Hepatocyte (in vitro differentiated cells): ENCODE data around the gene GAS2L1. TPM values are rescaled to one million over a fixed set of nuclear protein-coding genes. Genes with fewer than 3 reads are reported as not detected.

Experiments
- DNase-seq: peaks from one replicate; pipeline ENCODE4 v3.0.0-alpha.2; 2016; ENCODE audit warnings: low spot score
- H2AFZ ChIP-seq: fragments of 200-600 bp; sonication (generic); 2 replicates; pipeline ENCODE4 v1.6.0; 2016; ENCODE audit warnings: antibody characterized with exemption, mild to moderate bottlenecking
- H3K27ac ChIP-seq: fragments of 200-600 bp; sonication (generic); 2 replicates; pipeline ENCODE4 v1.5.1; 2016; ENCODE audit warnings: mild to moderate bottlenecking
- H3K27me3 ChIP-seq: fragments of 200-600 bp; sonication (generic); 2 replicates; pipeline ENCODE4 v1.6.1; 2016
- H3K36me3 ChIP-seq: fragments of 200-600 bp; sonication (generic); replicated peaks from 2 replicates; pipeline ENCODE4 v1.5.1; 2016; ENCODE audit warnings: low read depth; ENCODE audit not compliant: insufficient read depth
- H3K4me1 ChIP-seq: fragments of 200-600 bp; sonication (generic); 2 replicates; pipeline ENCODE4 v1.5.1; 2016; ENCODE audit warnings: mild to moderate bottlenecking, moderate library complexity; ENCODE audit not compliant: insufficient read depth
- H3K4me2 ChIP-seq: fragments of 200-600 bp; sonication (generic); 2 replicates; pipeline ENCODE4 v1.6.0; 2016
- H3K4me3 ChIP-seq: fragments of 200-600 bp; sonication (generic); 2 replicates; pipeline ENCODE4 v1.5.1; 2016; ENCODE audit warnings: mild to moderate bottlenecking
- H3K79me2 ChIP-seq: fragments of 200-600 bp; sonication (generic); 2 replicates; pipeline ENCODE4 v1.6.0; 2017; ENCODE audit warnings: mild to moderate bottlenecking
- H3K9me2 ChIP-seq: fragments of 200-600 bp; sonication (generic); replicated peaks from 2 replicates; pipeline ENCODE4 v1.6.0; 2017; ENCODE audit warnings: mild to moderate bottlenecking; ENCODE audit not compliant: insufficient read depth
- H3K9me3 ChIP-seq: fragments of 200-600 bp; sonication (generic); 2 replicates; pipeline ENCODE4 v1.5.1; 2016; ENCODE audit warnings: low read depth, mild to moderate bottlenecking
- H4K20me1 ChIP-seq: fragments of 200-600 bp; sonication (generic); 2 replicates; pipeline ENCODE4 v1.6.0; 2016; ENCODE audit warnings: mild to moderate bottlenecking; ENCODE audit not compliant: insufficient read depth, poor library complexity, severe bottlenecking
- CTCF ChIP-seq: fragments of 200-600 bp; sonication (generic); IDR thresholded peaks from 2 replicates; pipeline ENCODE4 v1.5.1; 2016; ENCODE audit warnings: antibody characterized with exemption, mild to moderate bottlenecking; ENCODE audit not compliant: poor library complexity
- EZH2 ChIP-seq: fragments of 200-600 bp; sonication (generic); IDR thresholded peaks from 2 replicates; pipeline ENCODE4 v1.6.1; 2016; ENCODE audit warnings: antibody characterized with exemption, mild to moderate bottlenecking, borderline replicate concordance
- EZH2phosphoT487 ChIP-seq: fragments of 200-600 bp; sonication (generic); IDR thresholded peaks from one replicate; pipeline ENCODE4 v1.6.1; 2018; ENCODE audit warnings: antibody characterized with exemption, mild to moderate bottlenecking, low read depth, moderate library complexity; ENCODE audit not compliant: unreplicated experiment, severe bottlenecking
- WGBS: methylation state at CpG from one replicate; pipeline ENCODE4 v1.1.6; 2016; ENCODE audit warnings: low lambda C conversion rate; ENCODE audit errors: missing lambda C conversion rate; 5-methylcytosine and 5-hydroxymethylcytosine counted together
- microRNA-seq: library from miRNA; unstranded; fragments of <30 nt; microRNA quantifications from one replicate; pipeline ENCODE4, GENCODE V29; 2017
- polyA plus RNA-seq: library from polyadenylated mRNA; unstranded; fragments of >200 nt; fragmentation: Nextera tagmentation; extraction: Ambion mirVana; gene quantifications from 2 replicates; pipeline ENCODE4 v1.2.1, GENCODE V29; 2016
- small RNA-seq: library from RNA; depleted of rRNA; stranded (forward); fragments of <200 nt; gene quantifications from one replicate; pipeline ENCODE3, GENCODE V24; 2014
- total RNA-seq: library from RNA; depleted of rRNA; stranded (reverse); fragments of >200 nt; gene quantifications from 2 replicates; pipeline ENCODE4 v1.2.3, GENCODE V29; 2014

The GAS2L1 gene
- total and polyA plus RNA-seq, 2 experiments from 2014 or later: 10.4 to 46.0 TPM

GRCh38 chr22:29359469-29359868, 53.0 kb downstream of the GAS2L1 start:
- no peaks in the 10 kb centered on the region for H3K9me3 ChIP-seq
- 55% methylated on average over 9 of the region's 9 CpGs for WGBS
- H3K9me2 ChIP-seq: no peaks in the 10 kb centered on the region
- H3K4me1 ChIP-seq: no peaks in the 10 kb centered on the region
- peak; percentile 75 for DNase-seq
- no peak overlapping the region for H3K27ac ChIP-seq
- H3K27me3 ChIP-seq: no peaks in the 10 kb centered on the region
- no peaks in the 10 kb centered on the region for H4K20me1 ChIP-seq
- H3K36me3 ChIP-seq: no peaks in the 10 kb centered on the region
- H3K4me3 ChIP-seq: no peak overlapping the region
- H3K79me2 ChIP-seq: no peaks in the 10 kb centered on the region
- H3K4me2 ChIP-seq: no peak overlapping the region
- no peak overlapping the region for H2AFZ ChIP-seq
- TF ChIP-seq CTCF (peak; percentile 62), EZH2phosphoT487 (no peak), EZH2 (no peak)

Small RNAs within 50 kb of the gene (microRNA-seq; reads per million reads assigned to microRNA genes)
- gene MIR3653: 11.2 reads per million, percentile 26 among the genes with 10 or more reads in this experiment

Small RNAs within 50 kb of the gene (small RNA-seq; reads per million reads assigned to genes)
- not detected for gene MIR3653

Other genes starting within 250 kb of the GAS2L1 start
- not detected in 2 replicates for gene C22orf31, start 244.8 kb upstream of the GAS2L1 start, total RNA-seq
- gene C22orf31, start 244.8 kb upstream of the GAS2L1 start, polyA plus RNA-seq: 0.16 TPM in 1 of 2 replicates, not detected in the other
- gene KREMEN1, start 233.6 kb upstream of the GAS2L1 start, total RNA-seq: 8.3 and 10.5 TPM in 2 replicates
- gene KREMEN1, start 233.6 kb upstream of the GAS2L1 start, polyA plus RNA-seq: 7.5 and 9.0 TPM in 2 replicates
- 11.5 and 12.6 TPM in 2 replicates for gene EMID1, start 100.8 kb upstream of the GAS2L1 start, total RNA-seq
- gene EMID1, start 100.8 kb upstream of the GAS2L1 start, polyA plus RNA-seq: 14.7 and 15.0 TPM in 2 replicates
- gene RHBDD3, start 38.7 kb upstream of the GAS2L1 start, total RNA-seq: 25.8 and 27.2 TPM in 2 replicates
- gene RHBDD3, start 38.7 kb upstream of the GAS2L1 start, polyA plus RNA-seq: 46.7 and 58.1 TPM in 2 replicates
- 161 TPM in 2 replicates for gene EWSR1, start 38.4 kb upstream of the GAS2L1 start, total RNA-seq
- gene EWSR1, start 38.4 kb upstream of the GAS2L1 start, polyA plus RNA-seq: 269 and 315 TPM in 2 replicates
- 0.33 and 1.7 TPM in 2 replicates for gene RASL10A, start 9.0 kb downstream of the GAS2L1 start, total RNA-seq
- 5.3 and 6.3 TPM in 2 replicates for gene RASL10A, start 9.0 kb downstream of the GAS2L1 start, polyA plus RNA-seq
- gene AP1B1, start 81.9 kb downstream of the GAS2L1 start, total RNA-seq: 50.1 and 52.0 TPM in 2 replicates
- 44.2 and 46.6 TPM in 2 replicates for gene AP1B1, start 81.9 kb downstream of the GAS2L1 start, polyA plus RNA-seq
- gene RFPL1, start 131.9 kb downstream of the GAS2L1 start, total RNA-seq: not detected in 2 replicates
- not detected in 2 replicates for gene RFPL1, start 131.9 kb downstream of the GAS2L1 start, polyA plus RNA-seq
- gene NEFH, start 173.6 kb downstream of the GAS2L1 start, total RNA-seq: 0.03 and 0.08 TPM in 2 replicates
- gene NEFH, start 173.6 kb downstream of the GAS2L1 start, polyA plus RNA-seq: 0.98 TPM in 1 of 2 replicates, not detected in the other
- gene THOC5, start 247.1 kb downstream of the GAS2L1 start, total RNA-seq: 26.5 and 27.7 TPM in 2 replicates
- 21.5 and 23.0 TPM in 2 replicates for gene THOC5, start 247.1 kb downstream of the GAS2L1 start, polyA plus RNA-seq